Measurements from ENCODE around the gene PMM2.

Gene PMM2

DNA sequence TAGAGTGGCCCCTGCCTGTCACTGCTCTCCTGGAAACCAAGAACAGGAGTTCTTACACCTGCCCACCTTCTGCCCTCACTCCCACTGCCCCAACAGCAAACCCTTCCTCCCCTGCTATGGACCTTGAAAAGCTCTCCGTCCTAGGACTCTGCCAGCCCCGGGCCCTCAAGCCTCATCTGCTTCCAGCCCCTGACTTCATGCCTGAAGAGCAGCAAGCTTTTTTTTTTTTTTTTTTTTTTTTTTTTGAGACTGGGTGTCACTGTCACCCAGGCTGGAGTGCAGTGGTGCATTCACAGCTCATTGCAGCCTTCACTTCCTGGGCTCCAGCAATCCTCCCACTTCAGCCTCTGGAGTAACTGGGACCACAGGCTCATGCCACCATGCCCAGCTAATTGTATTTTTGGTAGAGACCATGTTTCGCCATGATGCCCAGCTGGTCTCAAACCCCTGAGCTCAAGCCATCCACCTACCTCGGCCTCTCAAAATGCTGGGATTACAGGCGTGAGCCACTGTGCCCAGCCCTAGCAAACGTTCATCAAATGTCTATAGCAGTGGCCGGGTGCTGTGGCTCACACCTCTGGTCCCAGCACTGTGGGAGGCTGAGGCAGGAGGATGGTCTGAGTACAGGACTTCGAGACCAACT, 54.2 kb downstream of the PMM2 start:
- DNase-seq (ENCODE audit: low spot score) = no peak

DNA sequence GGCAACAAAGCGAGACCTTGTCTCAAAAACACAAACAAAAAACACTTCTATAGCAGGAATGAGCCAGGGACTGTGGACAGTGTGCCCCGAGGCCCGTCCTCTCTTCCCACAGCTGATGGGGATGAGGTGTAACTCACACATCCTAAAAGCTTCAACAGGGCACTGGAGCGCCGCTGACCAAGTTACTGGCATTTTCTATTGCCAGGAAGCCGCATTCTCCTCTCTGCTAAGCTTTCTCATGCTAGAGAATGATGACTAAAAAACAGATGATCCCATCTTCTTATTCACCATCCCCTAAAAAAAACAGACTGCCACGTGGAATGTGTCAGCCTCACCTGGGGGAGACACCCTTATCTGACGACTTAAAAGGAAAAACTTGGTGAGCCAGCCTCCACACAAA, 54.9 kb downstream of the PMM2 start:
- no peak for DNase-seq (ENCODE audit: low spot score)

DNA sequence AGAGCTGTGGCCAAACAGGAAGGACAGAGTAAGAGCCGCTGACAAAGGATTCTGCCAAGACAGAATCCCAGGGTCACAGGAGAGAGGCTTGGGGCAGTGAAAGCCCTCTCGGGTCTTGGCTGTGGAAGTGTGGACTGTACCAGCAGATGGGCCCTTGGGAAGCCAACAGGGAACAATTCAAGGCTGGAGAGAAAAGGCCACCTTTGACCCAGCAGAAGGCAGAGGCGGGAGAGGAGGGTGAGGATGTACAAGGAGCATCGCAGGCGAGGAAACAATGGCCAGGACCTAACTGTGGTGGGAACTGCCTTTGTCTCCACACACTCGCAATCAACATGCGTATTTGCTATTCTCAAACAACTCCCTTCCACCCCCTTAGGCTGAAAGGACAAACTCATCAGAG, 55.5 kb downstream of the PMM2 start:
- no peak for DNase-seq (ENCODE audit: low spot score)

DNA sequence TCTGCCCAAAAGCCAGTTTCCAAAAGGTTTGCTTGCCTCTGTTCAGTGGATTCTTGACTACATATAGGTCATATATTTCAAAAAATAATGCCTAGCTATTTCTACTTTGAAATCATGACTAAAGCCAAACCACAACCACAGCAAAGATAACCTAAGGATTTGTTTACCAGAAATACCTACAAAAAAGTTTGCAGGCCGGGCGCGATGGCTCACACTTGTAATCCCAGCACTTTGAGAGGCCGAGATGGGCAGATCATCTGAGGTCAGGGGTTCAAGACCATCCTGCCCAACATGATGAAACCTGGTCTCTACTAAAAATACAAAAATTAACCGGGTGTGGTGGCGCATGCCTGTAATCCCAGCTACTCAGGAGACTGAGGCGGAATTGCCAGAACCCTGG, 56.0 kb downstream of the PMM2 start:
- DNase-seq (ENCODE audit: low spot score) = no peak

DNA sequence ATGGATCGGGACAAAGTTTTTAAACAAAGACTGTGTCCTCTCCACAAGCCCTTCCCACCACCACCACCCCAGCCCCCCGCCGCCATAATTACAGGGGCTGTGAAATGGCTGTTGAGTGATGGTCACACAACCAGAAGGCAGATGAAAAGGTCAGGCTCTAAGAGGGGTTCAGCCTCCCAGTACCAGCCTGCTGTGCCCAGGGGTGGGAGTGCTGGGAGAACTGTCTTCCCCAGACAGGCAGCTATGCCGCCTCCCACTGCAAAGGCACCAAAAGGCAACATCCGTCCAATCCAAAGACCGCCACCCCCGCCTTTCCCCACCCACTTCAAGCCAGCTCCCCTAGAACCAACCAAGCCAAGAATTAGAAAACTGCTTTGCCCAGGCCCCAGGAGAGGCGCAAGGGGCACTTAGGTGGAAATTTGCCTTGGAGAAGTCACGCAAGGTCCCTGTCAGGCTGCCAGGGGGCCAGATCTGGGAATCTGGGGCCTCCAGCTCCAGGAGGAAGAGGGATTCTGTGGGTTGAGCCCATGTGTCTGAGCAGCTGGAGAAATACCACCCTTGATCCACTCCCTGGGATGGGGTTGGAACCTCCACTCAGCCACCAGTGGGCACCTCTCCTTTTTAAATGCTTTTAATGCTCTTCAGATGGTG, 56.8 kb downstream of the PMM2 start:
- DNase-seq (ENCODE audit: low spot score) = no peak

DNA sequence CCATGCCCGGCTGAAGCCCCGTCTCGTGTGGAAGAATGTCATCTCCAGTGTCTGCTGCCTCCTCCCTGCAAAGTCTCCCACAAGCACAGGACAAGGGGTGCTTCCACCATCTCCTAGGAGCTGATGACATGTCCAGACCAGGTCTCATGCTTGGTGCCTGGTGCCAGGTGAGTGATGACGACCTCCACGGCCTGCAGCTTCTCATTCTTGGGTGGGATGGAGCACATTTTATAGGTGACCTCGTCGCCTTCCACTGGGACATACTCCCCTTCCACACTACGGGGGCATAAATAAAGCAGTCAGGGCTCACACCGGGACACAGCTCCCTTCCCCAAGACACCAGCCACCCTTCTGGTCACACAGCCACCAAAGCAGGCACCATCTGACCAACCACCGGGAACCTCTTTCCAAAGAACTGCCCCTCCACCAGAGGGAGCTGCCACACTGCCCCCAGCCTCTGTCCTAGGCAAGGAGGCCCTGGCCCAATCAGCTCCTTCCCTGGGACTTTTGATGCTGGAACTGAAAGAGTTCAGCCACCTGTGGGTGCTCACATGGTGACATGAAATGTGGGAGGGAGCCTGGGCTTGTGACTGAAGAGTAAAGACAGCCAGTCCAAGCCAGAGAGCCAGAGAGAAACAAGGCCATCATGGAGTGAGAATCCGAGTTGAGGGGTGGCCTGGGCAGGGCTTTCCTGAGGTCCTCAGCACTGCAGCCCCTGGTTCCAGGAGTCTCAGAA, 57.6 kb downstream of the PMM2 start:
- DNase-seq (ENCODE audit: low spot score) = no peak

DNA sequence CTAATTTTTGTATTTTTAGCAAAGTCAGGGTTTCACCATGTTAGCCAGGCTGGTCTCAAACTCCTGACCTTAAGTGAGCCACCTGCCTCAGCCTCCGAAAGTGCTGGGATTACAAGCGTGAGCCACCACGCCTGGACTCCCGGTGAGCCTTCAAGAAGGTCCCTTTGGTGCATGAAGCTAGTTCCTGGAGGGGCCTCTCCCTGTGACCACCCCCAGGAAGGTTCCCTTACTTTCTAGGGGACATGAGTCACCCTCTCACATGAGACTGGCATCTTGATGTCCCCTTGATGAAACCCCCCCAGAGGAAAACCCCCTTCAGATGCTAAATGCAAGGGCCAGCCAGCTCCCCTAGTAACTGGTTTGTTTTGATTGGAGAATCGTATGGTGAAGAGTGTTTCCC, 58.3 kb downstream of the PMM2 start:
- DNase-seq (ENCODE audit: low spot score) = no peak

DNA sequence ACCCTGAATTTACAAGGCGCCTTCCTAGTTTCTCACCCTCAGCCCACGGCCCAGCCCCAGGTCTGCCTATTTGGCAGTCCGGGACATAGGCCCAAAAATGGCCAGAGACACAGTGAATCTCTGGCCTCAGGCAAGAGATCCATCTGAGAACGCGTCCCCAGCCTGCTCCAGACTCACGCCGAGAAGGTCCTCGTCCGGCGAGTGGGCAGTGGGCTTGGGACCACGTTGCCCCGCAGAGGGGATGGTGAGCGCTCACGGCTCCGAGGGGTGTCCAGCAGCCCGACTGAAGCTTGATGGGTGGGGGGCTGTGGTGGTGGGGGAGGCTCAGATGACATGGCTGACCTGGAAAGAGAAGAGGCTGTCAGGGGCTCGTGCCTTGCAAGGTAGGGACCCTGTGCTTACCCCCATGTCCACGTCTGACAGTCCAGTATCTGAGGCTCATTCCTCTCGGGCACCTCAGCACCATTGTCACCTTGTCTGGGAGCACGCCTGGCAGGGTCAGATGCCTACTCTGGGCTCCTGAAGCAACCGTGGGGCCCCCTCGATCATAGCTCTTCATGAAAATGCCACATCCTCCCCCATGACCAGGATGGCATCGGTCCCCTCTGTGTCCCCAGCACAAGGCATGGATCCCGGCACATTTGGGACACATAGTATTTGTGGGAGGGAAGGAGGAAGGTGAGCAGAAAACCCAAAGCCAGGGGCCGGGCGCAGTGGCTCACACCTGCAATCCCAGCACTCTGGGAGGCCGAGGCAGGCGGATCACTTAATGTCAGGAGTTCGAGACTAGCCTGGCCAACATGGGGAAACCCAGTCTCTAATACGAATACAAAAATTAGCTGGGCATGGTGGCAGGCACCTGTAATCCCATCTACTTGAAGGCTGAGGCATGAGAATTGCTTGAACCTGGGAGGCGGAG, 61.6 kb downstream of the PMM2 start:
- no peak for DNase-seq (ENCODE audit: low spot score)

DNA sequence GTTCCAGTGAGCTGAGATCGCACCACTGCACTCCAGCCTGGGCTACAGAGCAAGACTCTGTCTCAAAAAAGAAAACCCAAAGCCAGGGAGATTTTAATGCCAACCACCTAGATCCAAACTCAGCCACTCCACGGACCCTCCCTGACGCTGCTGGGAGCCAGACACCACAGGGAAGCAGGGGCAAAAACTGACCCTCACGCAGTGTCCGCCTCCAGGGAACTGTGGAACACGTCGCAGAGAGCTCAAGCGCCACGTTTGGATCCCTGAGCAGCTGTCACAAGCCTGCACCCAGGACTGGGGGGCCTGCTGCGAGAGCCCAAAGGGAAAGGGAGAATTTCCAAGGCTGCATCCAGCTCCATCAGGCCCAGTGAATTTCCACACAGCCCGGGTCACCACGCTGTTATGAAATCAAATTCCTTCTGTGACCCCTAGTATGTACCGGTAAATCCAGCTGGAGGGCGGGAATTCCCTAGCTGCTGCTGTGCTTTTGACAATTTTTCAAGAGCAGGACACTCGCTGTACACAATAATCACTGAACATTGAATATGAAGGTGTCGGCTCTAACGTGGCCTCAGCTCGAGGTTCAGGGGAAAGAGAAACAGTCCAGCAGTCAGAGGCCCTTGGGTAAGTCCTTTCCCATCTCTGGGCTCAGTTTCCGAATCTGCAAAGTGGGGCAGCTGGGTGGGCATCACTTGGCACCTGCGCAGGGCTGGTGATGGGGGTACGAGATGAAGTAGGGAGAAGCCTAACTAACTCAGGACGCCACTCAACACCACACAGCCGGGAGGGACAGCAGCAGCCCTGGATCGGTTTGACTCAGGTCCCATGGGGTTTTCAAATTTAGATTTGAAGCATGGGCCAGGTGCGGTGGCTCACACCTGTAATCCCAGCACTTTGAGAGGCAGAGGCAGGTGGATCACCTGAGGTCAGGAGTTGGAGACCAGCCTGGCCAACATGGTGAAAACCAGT, 62.6 kb downstream of the PMM2 start:
- DNase-seq (ENCODE audit: low spot score) = peak; percentile 49

DNA sequence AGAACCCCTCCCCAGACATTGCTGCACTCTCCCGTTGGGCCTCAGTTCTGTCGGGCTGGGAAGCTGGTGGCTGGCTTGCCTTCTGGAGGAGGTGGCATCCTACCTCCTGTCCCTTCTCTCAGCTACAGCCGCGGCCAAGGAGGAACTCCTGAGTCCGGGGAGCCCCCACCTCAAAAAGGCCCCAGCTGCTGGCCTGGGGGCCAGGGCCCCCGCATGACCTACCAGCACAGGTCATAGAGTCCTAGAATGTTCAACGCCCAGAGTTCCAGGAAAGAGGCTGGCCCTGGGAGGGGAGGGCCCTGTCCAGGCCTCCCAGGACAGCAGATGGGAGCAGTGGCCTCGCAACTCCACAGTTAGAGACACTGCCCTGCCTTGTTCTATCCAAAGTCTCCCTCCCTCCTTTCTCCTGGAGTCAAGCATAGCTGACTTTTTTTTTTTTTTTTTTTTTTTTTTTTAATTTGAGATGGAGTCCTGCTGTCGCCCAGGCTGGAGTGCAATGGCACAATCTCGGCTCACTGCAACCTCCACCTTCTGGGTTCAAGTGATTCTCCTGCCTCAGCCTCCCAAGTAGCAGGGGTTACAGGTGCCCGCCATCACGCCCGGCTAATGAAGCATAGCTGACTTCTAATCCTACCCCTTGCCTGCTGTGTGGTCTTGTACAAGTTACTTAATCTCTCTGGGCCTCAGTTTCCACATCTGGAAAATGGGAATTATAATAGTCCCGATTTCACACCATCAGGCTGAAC, 64.1 kb downstream of the PMM2 start:
- no peak for DNase-seq (ENCODE audit: low spot score)

DNA sequence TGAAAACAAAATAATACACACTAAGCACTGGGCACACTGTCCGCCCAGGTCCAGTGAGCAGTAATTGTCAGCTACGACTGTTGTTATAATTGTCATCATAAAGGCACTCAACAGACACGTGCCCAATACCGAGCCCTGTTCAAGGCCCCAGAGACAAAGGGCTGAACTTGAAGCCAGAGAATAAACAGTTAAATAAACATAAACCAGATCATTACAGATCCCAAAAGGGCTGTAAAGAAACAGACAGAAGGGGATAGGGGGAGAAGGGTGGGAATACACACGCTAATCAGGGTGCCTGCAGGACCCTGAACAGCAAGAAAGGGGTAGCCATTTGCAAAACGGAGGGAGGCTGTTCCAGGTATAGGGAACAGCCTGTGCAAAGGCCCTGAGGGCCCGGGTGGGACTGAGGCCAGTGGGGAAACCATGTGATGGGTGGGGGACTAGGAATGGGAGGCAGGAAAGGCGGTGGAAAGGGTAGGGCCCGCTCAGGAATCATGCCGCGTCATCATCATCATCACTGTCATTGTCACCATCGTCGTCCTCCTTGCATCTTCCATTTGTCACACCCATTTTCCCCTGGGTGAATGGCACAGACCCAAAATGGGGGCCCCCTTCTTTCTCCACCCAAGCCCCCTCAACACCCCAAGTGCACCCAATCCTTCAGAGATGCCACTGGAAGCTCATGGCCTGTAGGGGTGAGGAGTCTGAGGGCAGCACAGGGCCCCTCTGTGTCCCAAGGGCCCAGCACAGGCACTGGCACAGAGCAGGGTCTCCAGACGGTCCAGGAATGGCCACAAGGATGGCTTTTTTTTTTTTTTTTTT, 64.9 kb downstream of the PMM2 start:
- DNase-seq (ENCODE audit: low spot score) = no peak

DNA sequence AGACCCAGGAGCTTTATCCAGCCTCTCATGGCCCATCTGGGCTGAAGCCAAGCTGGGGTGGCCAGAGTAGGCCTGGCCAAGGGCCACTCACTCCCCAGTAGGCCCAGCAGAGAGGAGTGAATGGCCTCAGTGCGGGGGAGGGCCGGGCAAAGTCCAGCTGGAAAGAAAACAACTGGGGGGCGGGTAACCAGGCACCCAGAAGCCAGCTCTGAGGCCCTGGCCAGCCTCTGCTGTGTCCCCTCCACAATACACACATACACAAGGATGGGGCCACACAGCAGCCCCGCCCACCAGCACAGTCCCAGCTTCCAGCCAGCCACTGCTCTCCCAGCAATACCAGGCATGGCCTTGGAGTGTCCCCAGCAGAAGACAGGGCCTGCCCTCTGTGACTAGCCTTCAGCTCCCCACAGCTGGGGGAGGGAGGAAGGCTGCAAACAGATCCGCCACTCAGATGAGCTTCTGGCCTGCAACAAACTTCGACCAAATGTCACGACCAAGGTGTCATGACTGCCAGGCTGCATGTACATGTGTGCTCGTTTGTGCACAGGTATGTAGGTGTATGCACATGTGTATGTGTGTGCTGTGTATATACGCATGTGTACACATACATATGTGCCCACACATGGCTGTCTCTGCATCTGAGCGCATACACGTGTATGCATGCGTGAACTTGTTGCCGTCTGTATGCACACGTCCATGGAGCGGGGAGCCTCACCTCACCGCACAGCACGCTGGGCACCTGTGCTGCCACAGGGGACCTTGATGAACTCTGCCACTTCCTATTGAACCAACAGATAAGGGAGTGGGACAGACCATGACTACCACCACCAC, 66.2 kb downstream of the PMM2 start:
- peak; percentile 49 for DNase-seq (ENCODE audit: low spot score)

DNA sequence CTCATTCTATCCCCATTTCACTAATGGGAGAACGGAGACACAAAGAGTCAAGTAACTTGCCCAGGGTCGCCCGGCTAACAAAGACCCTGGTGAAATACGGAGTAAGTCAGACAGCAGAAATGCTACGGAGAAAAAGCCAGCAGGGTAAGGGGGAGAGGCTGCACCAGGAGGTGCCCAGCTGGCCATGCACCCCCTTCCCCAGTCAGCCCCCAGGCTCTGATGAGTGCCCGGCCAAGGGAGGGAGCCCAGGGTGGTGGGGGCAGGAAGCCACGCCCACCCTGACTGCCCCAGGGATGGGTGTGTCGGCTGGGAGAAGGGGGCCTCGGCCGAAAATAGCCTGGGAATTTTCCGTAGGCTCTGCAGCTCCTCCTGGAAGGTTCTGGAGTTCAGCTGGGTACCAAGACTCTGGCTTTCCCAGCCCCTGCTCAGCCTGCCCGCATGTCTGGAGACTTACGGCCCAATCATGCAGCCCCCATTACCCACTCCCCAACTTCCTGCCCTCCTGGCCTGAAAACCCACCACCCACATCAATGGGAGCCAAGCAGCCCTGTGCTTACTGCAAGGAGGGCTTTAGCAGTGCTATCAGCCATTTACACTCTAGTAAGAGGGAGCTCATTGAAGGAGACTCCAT, 67.0 kb downstream of the PMM2 start:
- no peak for DNase-seq (ENCODE audit: low spot score)

DNA sequence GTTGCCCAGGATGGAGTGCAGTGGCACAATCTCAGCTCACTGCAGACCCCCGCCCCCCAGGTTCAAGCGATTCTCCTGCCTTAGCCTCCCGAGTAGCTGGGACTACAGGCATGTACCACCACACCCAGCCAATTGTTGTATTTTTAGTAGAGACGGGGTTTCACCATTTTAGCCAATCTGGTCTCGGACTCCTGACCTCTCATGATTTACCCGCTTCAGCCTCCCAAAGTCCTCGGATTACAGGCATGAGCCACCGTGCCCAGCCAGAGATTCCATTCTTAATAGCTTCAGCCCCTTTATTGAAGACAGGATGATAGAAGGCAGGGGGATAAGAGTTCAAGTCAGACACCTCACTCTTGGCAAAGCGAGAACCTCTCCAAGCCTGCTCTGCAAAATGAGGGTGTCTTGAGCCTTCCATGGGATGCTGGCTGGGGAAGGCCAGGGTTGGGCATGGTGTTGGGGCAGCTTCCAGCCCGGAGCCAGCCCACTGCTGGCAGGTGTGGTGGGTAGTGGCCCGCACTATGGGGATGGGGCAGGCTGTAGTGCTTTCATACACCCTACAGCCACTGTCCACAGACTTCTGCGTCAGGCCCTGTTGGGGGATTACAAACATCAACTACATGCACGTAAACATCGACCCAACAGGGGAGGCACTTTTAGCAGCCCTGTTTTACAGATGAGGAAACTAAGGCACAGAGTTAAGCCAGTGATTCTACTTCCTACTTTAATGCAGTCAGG, 67.7 kb downstream of the PMM2 start:
- no peak for DNase-seq (ENCODE audit: low spot score)

DNA sequence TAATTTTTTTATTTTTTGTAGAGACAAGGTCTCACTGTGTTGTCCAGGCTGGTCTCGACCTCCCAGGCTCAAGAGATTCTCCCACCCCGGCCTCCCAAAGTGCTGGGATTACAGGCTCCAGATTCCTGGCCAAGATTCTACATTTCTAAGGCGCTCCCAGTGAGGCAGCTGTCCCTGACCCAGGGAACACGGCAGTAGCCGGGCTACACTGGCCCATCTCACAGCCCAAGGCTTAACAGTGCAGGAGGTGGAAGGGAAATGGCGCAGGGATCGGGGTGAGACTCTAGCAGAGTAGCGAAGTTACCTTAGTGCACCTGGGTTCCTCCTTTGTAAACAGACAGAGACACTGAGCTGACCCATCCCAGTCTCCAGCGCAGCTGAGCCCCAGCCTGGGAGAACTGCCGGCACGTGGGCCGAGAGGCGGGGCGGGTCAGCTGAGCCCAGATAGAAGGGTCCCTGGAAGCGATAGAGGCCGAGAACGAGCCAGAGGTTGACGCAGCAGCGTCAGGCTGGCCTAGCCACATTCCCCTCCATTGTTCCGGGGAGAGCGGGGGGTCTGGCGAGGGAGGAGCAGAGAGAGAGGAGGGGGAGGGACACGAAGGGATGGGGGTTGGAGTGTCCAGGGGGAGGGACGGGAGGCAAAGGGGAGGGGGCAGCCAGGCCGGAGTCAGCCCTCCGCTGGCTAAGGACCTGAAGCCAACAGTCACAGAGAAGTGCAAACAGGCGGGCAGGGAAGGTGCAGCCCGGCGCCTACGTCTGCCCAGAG, 68.7 kb downstream of the PMM2 start:
- peak; percentile 26 for DNase-seq (ENCODE audit: low spot score)

DNA sequence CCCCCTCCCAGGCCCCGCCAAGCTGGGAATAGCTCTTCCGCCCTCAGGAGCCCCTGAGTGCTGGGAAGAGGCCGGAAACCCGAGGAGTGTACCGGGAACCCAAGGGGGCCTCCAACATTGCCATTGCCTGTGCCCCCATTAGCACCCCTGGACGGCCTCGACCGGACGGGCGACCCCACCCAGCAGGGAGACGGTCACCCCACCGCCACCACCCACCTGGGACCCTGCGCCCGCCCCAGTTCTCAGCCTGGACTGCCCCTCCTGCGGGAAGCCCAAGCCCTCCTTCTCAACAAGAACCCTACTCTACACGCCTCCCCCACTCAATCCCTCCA, 69.2 kb downstream of the PMM2 start:
- DNase-seq (ENCODE audit: low spot score) = no peak
